Measurements from ENCODE around the gene DAP. TPM values are rescaled to one million over a fixed set of nuclear protein-coding genes. Genes with fewer than 3 reads are reported as not detected.
"Not testable (repeated sequence)": the region's sequence is repeated elsewhere in the genome, so short reads cannot be mapped to it uniquely, and the experiment has no call there.

Gene DAP
- total and polyA plus RNA-seq, 2 experiments from 2014 or later: 30.0 to 105 TPM

DNA sequence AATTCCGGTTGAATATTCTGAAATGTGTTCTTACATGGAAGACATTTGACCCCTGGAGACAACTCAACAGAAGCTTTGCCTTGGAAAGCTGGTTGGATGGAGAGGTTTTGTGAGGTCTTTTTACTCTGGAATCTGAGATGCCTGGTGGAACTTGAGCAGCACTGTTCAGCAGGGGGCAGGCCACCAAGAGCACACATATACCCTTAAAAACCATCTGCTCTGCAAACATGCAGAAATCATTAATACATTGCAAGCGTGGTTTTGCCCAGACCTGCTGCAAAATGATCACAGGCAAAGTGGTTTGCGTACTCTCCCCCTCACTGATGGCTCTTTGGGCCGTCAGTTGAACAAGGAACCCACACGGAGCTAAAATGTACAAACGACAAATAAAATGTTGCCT, 32.8 kb upstream of the DAP start:
- no peak for TF ChIP-seq CTCF (IDR thresholded peaks at IDR 0.05; ENCODE audit: low read depth, low read length)

GRCh38 chr5:10792336-10792735, 31.3 kb upstream of the DAP start:
- no peaks in the 10 kb centered on the region for H3K27me3 ChIP-seq
- TF ChIP-seq CTCF (IDR thresholded peaks at IDR 0.05; ENCODE audit: low read depth, low read length): no peak
- H3K4me1 ChIP-seq (ENCODE audit: low read depth): no peaks in the 10 kb centered on the region
- no peak overlapping the region for H3K4me3 ChIP-seq
- no peaks in the 10 kb centered on the region for H3K9me3 ChIP-seq (ENCODE audit: low read depth)
- DNase-seq (ENCODE audit: low read depth in 1 of 2, low spot score in 1 of 2): no peak
- no peaks in the 10 kb centered on the region for H3K36me3 ChIP-seq
- H3K27ac ChIP-seq: no peak overlapping the region

More for the DNA sequence above, 32.8 kb upstream of the DAP start:
- no peaks in the 10 kb centered on the region for H3K4me1 ChIP-seq (ENCODE audit: low read depth)
- no peak for DNase-seq (ENCODE audit: low read depth in 1 of 2, low spot score in 1 of 2)
- H3K27me3 ChIP-seq: no peaks in the 10 kb centered on the region
- H3K36me3 ChIP-seq: no peaks in the 10 kb centered on the region
- no peak overlapping the region for H3K27ac ChIP-seq
- H3K4me3 ChIP-seq: no peak overlapping the region
- no peaks in the 10 kb centered on the region for H3K9me3 ChIP-seq (ENCODE audit: low read depth)

- no peak for TF ChIP-seq CTCF (IDR thresholded peaks at IDR 0.05; ENCODE audit: low read depth, low read length)
- no peak for DNase-seq (ENCODE audit: low read depth in 1 of 2, low spot score in 1 of 2)
- Histone ChIP-seq H3K4me3 (no peak overlapping the region), H3K27me3 (no peaks in the 10 kb centered on the region), H3K9me3 (ENCODE audit: low read depth) (no peaks in the 10 kb centered on the region), H3K27ac (no peak overlapping the region), H3K36me3 (no peaks in the 10 kb centered on the region), H3K4me1 (ENCODE audit: low read depth) (no peaks in the 10 kb centered on the region)
Observed at GRCh38 chr5:10789726-10790125, 28.7 kb upstream of the DAP start.

DNA sequence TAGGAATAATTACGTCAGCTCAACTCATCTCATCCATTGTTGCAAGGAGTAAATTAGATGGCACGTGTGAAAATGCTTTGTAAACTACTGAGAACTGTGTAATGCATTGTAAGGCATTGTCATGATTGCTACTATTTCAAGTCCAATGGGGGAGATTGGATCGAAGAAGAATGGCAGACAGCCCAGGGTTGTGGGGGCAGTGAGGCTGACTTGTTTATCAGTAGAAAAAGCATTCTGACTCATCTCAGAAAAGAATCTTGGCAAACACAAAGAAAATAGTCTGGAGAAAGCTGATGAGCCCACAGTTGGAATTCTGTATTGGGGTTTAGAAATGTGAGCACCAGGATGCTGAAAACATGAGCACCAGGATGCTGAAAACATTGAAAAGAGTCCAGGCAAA, 28.0 kb upstream of the DAP start:
- Histone ChIP-seq H3K4me1 (ENCODE audit: low read depth) (no peaks in the 10 kb centered on the region), H3K27ac (no peak overlapping the region), H3K9me3 (ENCODE audit: low read depth) (no peaks in the 10 kb centered on the region), H3K4me3 (no peak overlapping the region), H3K36me3 (no peaks in the 10 kb centered on the region), H3K27me3 (no peaks in the 10 kb centered on the region)
- peak in 1 of 2 donors; percentile 93 for DNase-seq (ENCODE audit: low read depth in 1 of 2, low spot score in 1 of 2)
- TF ChIP-seq CTCF (IDR thresholded peaks at IDR 0.05; ENCODE audit: low read depth, low read length): no peak

GRCh38 chr5:10788358-10788757, 27.3 kb upstream of the DAP start:
- Histone ChIP-seq H3K9me3 (ENCODE audit: low read depth) (no peaks in the 10 kb centered on the region), H3K36me3 (no peaks in the 10 kb centered on the region), H3K4me3 (no peak overlapping the region), H3K27me3 (no peaks in the 10 kb centered on the region), H3K27ac (no peak overlapping the region), H3K4me1 (ENCODE audit: low read depth) (no peaks in the 10 kb centered on the region)
- no peak for DNase-seq (ENCODE audit: low read depth in 1 of 2, low spot score in 1 of 2)
- TF ChIP-seq CTCF (IDR thresholded peaks at IDR 0.05; ENCODE audit: low read depth, low read length): no peak

DNA sequence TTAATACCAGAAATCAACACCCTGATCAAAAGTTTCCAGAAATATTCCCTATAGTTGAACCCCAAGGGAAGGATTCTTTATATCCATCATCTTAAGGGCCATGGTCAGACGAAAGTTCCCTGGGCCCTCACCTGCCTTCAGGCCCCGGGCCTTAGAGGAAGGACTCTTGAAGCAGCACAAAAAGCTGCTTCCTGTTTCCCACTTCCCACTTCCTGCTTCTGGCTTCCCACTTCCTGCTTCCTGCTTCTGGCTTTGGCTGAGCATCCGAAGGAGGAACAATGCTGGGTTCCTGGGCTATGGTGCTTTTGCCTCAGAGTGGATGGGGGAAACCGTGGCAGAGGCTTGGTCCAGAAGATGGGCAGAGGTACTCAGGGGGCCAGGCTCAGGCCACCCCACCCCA, 25.8 kb upstream of the DAP start:
- Histone ChIP-seq H3K4me3 (no peak overlapping the region), H3K9me3 (ENCODE audit: low read depth) (no peaks in the 10 kb centered on the region), H3K36me3 (no peaks in the 10 kb centered on the region), H3K4me1 (ENCODE audit: low read depth) (no peaks in the 10 kb centered on the region), H3K27me3 (no peaks in the 10 kb centered on the region), H3K27ac (no peak overlapping the region)
- no peak for TF ChIP-seq CTCF (IDR thresholded peaks at IDR 0.05; ENCODE audit: low read depth, low read length)
- no peak for DNase-seq (ENCODE audit: low read depth in 1 of 2, low spot score in 1 of 2)

GRCh38 chr5:10780208-10780607, 19.2 kb upstream of the DAP start:
- H3K27ac ChIP-seq; H3K4me1 ChIP-seq (ENCODE audit: low read depth); DNase-seq (ENCODE audit: low read depth in 1 of 2, low spot score in 1 of 2); H3K9me3 ChIP-seq (ENCODE audit: low read depth); H3K4me3 ChIP-seq; H3K27me3 ChIP-seq; H3K36me3 ChIP-seq: not testable (repeated sequence)

All from cardiac muscle cell (in vitro differentiated cells and primary cell).